H1 (cell line): Measurements from ENCODE around the gene PDE9A. TPM values are rescaled to one million over a fixed set of nuclear protein-coding genes. Genes with fewer than 3 reads are reported as not detected.

Experiments used
- CTCF ChIA-PET: fragments of 300-600 bp; sonication (Branson Sonifier 250); formaldehyde crosslinking; loops from one replicate; lab custom pipeline; 2021; ENCODE audit not compliant: partially characterized antibody; lab: Charles Lee
- POLR2A ChIA-PET: fragments of 300-600 bp; sonication (Branson Sonifier 250); formaldehyde crosslinking; loops from one replicate; lab custom pipeline; 2021; ENCODE audit warnings: inconsistent platforms; ENCODE audit not compliant: partially characterized antibody; lab: Charles Lee
- DNase-seq, 2 experiments: peaks; one replicate each; pipeline versions ENCODE4 v3.0.0 to v3.0.0-alpha.2; 2010 to 2022; ENCODE audit warnings: low spot score in 2 of 2, low read depth in 1 of 2, mixed read lengths in 1 of 2
- FAIRE-seq: peaks from 2 replicates; lab custom pipeline; 2011; peaks lifted over from hg19 to GRCh38; lab: Jason Lieb, UNC
- H2AFZ ChIP-seq: 2 replicates; pipeline ENCODE4 v1.8.1; 2012; ENCODE audit warnings: low read length, inconsistent platforms
- H2AK5ac ChIP-seq: 2 replicates; pipeline ENCODE4 v1.6.1; 2013; ENCODE audit warnings: low read depth, low read length
- H2BK120ac ChIP-seq: replicated peaks from 2 replicates; pipeline ENCODE3; 2013; ENCODE audit warnings: low read depth, low read length, inconsistent platforms
- H2BK12ac ChIP-seq: 2 replicates; pipeline ENCODE4 v1.6.1; 2013; ENCODE audit warnings: low read depth, low read length
- H2BK15ac ChIP-seq: 2 replicates; pipeline ENCODE4 v1.6.1; 2013; ENCODE audit warnings: low read length
- H2BK20ac ChIP-seq: 2 replicates; pipeline ENCODE4 v1.6.1; 2013; ENCODE audit warnings: low read length
- H2BK5ac ChIP-seq: 2 replicates; pipeline ENCODE4 v1.6.1; 2013; ENCODE audit warnings: low read depth, low read length
- H3K14ac ChIP-seq: 2 replicates; pipeline ENCODE4 v1.6.1; 2013; ENCODE audit warnings: inconsistent platforms; ENCODE audit not compliant: insufficient read length
- H3K18ac ChIP-seq: 2 replicates; pipeline ENCODE4 v1.6.1; 2013; ENCODE audit warnings: low read length; ENCODE audit errors: extremely low read depth
- H3K23ac ChIP-seq: 2 replicates; pipeline ENCODE4 v1.6.1; 2013; ENCODE audit warnings: inconsistent platforms; ENCODE audit not compliant: insufficient read length
- H3K23me2 ChIP-seq: 2 replicates; pipeline ENCODE4 v1.6.1; 2013; ENCODE audit warnings: low read depth, low read length
- H3K27ac ChIP-seq: 2 replicates; pipeline ENCODE4 v1.6.1; 2011; ENCODE audit warnings: low read depth, low read length, inconsistent platforms
- H3K27me3 ChIP-seq, 4 experiments: replicated peaks in 1 of 4; 1 replicate in 1 of 4; 2 replicates in 3 of 4; pipeline versions ENCODE4 v1.6.1 to v1.8.1; 2011 to 2013; ENCODE audit warnings: low read length in 3 of 4, mild to moderate bottlenecking in 3 of 4, inconsistent platforms in 2 of 4, mixed read lengths in 2 of 4, moderate library complexity in 1 of 4; ENCODE audit not compliant: control insufficient read depth in 3 of 4, insufficient read depth in 3 of 4; ENCODE audit errors: extremely low read depth in 1 of 4
- H3K36me3 ChIP-seq, 4 experiments: 2 replicates each; pipeline versions ENCODE4 v1.6.1 to v1.8.1; 2011 to 2013; ENCODE audit warnings: mild to moderate bottlenecking in 4 of 4, low read length in 3 of 4, moderate library complexity in 2 of 4, control low read depth in 1 of 4, inconsistent platforms in 1 of 4; ENCODE audit not compliant: insufficient read depth in 4 of 4, control insufficient read depth in 2 of 4
- H3K4ac ChIP-seq: replicated peaks from 2 replicates; pipeline ENCODE3; 2013; ENCODE audit warnings: low read length, low read depth, mixed read lengths, inconsistent platforms; ENCODE audit not compliant: insufficient read length
- H3K4me1 ChIP-seq, 4 experiments: replicated peaks in 1 of 4; 1 replicate in 1 of 4; 2 replicates in 3 of 4; pipeline versions ENCODE4 v1.6.1 to v1.8.1; 2011 to 2013; ENCODE audit warnings: low read length in 3 of 4, inconsistent platforms in 2 of 4, mixed read lengths in 1 of 4; ENCODE audit not compliant: insufficient read depth in 4 of 4, control insufficient read depth in 3 of 4
- H3K4me2 ChIP-seq, 2 experiments: 2 replicates each; pipeline versions ENCODE4 v1.6.1 to v1.8.1; 2011 to 2013; ENCODE audit warnings: low read depth in 2 of 2, low read length in 2 of 2, control low read depth in 1 of 2, inconsistent platforms in 1 of 2, mild to moderate bottlenecking in 1 of 2; ENCODE audit not compliant: insufficient read depth in 1 of 2
- H3K4me3 ChIP-seq, 4 experiments: fragments of 200-600, 300-600 bp in 1 of 4; sonication (generic), shearing (Covaris generic), sonication (Bioruptor Twin) in 1 of 4; 2 replicates each; pipeline versions ENCODE4 v1.5.1 to v1.8.1; 2011 to 2016; ENCODE audit warnings: low read length in 4 of 4, low read depth in 3 of 4, control low read depth in 2 of 4, inconsistent platforms in 2 of 4, mild to moderate bottlenecking in 2 of 4, mixed read lengths in 1 of 4, moderate library complexity in 1 of 4; ENCODE audit not compliant: insufficient read depth in 2 of 4; ENCODE audit errors: extremely low read depth in 1 of 4
- H3K56ac ChIP-seq: replicated peaks from 2 replicates; pipeline ENCODE3; 2013; ENCODE audit warnings: low read depth, mild to moderate bottlenecking, mixed read lengths, low read length, inconsistent platforms; ENCODE audit not compliant: insufficient read length
- H3K79me1 ChIP-seq: 2 replicates; pipeline ENCODE4 v1.6.1; 2013; ENCODE audit warnings: low read depth, low read length, control low read depth
- H3K79me2 ChIP-seq, 2 experiments: 2 replicates each; pipeline versions ENCODE4 v1.6.1 to v1.8.1; 2012 to 2013; ENCODE audit warnings: low read length in 2 of 2, mild to moderate bottlenecking in 2 of 2, inconsistent platforms in 1 of 2; ENCODE audit not compliant: insufficient read depth in 2 of 2, control insufficient read depth in 1 of 2
- H3K9ac ChIP-seq, 4 experiments: replicated peaks in 1 of 4; 1 replicate in 1 of 4; 2 replicates in 3 of 4; pipeline versions ENCODE4 v1.6.1 to v1.8.1; 2011 to 2013; ENCODE audit warnings: low read depth in 3 of 4, low read length in 3 of 4, control low read depth in 2 of 4, mild to moderate bottlenecking in 2 of 4, moderate library complexity in 2 of 4, inconsistent platforms in 1 of 4; ENCODE audit errors: extremely low read depth in 1 of 4
- H3K9me3 ChIP-seq, 2 experiments: 2 replicates each; pipeline versions ENCODE4 v1.6.1 to v1.8.1; 2012 to 2013; ENCODE audit warnings: mild to moderate bottlenecking in 2 of 2, moderate library complexity in 2 of 2, control low read depth in 1 of 2, inconsistent platforms in 1 of 2, low read depth in 1 of 2, low read length in 1 of 2, mixed read lengths in 1 of 2; ENCODE audit not compliant: insufficient read depth in 2 of 2
- H4K20me1 ChIP-seq, 2 experiments: replicated peaks in 1 of 2; 2 replicates each; pipeline versions ENCODE3 to v1.8.1; 2011 to 2013; ENCODE audit warnings: inconsistent platforms in 2 of 2, low read length in 2 of 2, mild to moderate bottlenecking in 1 of 2; ENCODE audit not compliant: insufficient read depth in 2 of 2, control insufficient read depth in 1 of 2
- H4K5ac ChIP-seq: 2 replicates; pipeline ENCODE4 v1.6.1; 2013; ENCODE audit warnings: low read length, low read depth, mixed read lengths, inconsistent platforms; ENCODE audit not compliant: insufficient read length
- H4K8ac ChIP-seq: 2 replicates; pipeline ENCODE4 v1.8.0; 2013; ENCODE audit warnings: mild to moderate bottlenecking, moderate library complexity, low read length, inconsistent platforms; ENCODE audit not compliant: insufficient read depth; ENCODE audit errors: extremely low read depth
- H4K91ac ChIP-seq: replicated peaks from 2 replicates; pipeline ENCODE3; 2013; ENCODE audit warnings: low read length, mixed read lengths, inconsistent platforms; ENCODE audit not compliant: insufficient read length
- BACH1 ChIP-seq: IDR thresholded peaks from 2 replicates; pipeline ENCODE4 v1.6.1; 2012; ENCODE audit warnings: low read length, improper control_type of control experiment
- CEBPB ChIP-seq: IDR thresholded peaks from 2 replicates; pipeline ENCODE4 v1.6.1; 2012; ENCODE audit warnings: low read depth, low read length
- CHD1 ChIP-seq: IDR thresholded peaks from 2 replicates; pipeline ENCODE4 v1.6.1; 2012; ENCODE audit warnings: low read depth, low read length, improper control_type of control experiment
- CTBP2 ChIP-seq: IDR thresholded peaks from 2 replicates; pipeline ENCODE4 v1.7.0; 2011; ENCODE audit warnings: borderline replicate concordance, mild to moderate bottlenecking, moderate library complexity, mixed read lengths, low read length; ENCODE audit not compliant: insufficient read depth, insufficient read length
- HDAC2 ChIP-seq, 2 experiments: fragments of 300-600 bp in 1 of 2; sonication (generic) in 1 of 2; IDR thresholded peaks; 2 replicates each; pipeline ENCODE4 v1.6.1; 2011 to 2012; ENCODE audit warnings: low read depth in 2 of 2, low read length in 2 of 2, mild to moderate bottlenecking in 2 of 2, moderate library complexity in 2 of 2, borderline replicate concordance in 1 of 2, inconsistent platforms in 1 of 2
- RNF2 ChIP-seq: fragments of 200-900, 300-1000 bp; sonication (generic); IDR thresholded peaks from 2 replicates; pipeline ENCODE4 v1.7.1; 2016; ENCODE audit warnings: borderline replicate concordance, low read depth, mild to moderate bottlenecking, antibody characterized with exemption, low read length; ENCODE audit not compliant: poor library complexity, severe bottlenecking; ENCODE audit errors: missing control alignments
- SP1 ChIP-seq: IDR thresholded peaks from 2 replicates; pipeline ENCODE4 v1.6.1; 2011; ENCODE audit warnings: low read depth, low read length
- SP4 ChIP-seq: IDR thresholded peaks from 2 replicates; pipeline ENCODE4 v1.6.1; 2012; ENCODE audit warnings: low read length, inconsistent platforms
- SRF ChIP-seq: IDR thresholded peaks from 2 replicates; pipeline ENCODE4 v1.6.1; 2011; ENCODE audit warnings: mild to moderate bottlenecking, low read depth, low read length, moderate library complexity
- SUZ12 ChIP-seq: fragments of 200-600 bp; sonication (generic); IDR thresholded peaks from 2 replicates; pipeline ENCODE4 v1.6.1; 2012; ENCODE audit warnings: mild to moderate bottlenecking, inconsistent platforms, low read length, moderate library complexity, mixed read lengths
- TCF12 ChIP-seq: IDR thresholded peaks from 2 replicates; pipeline ENCODE4 v1.6.1; 2011; ENCODE audit warnings: low read depth, mild to moderate bottlenecking, low read length
- WGBS, 2 experiments: shearing (Covaris generic) in 1 of 2; methylation state at CpG; one replicate each; pipeline versions ENCODE4 v1.1.6 to v1.1.7; 2013 to 2015; ENCODE audit warnings: low lambda C conversion rate in 2 of 2, mixed read lengths in 2 of 2, inconsistent platforms in 1 of 2, low coverage in 1 of 2, missing lambda C conversion rate in 1 of 2; ENCODE audit not compliant: insufficient replicate concordance in 2 of 2, insufficient coverage in 1 of 2, insufficient read length in 1 of 2; ENCODE audit errors: extremely low coverage in 1 of 2, missing lambda C conversion rate in 1 of 2; 5-methylcytosine and 5-hydroxymethylcytosine counted together
- polyA plus RNA-seq, 7 experiments: library from polyadenylated mRNA; depleted of rRNA in 3 of 7; stranded (reverse) in 5 of 7; unstranded in 2 of 7; fragments of >200 nt in 5 of 7; fragments of 200-250 nt in 2 of 7; gene quantifications; 1 replicate in 5 of 7; 2 replicates in 1 of 7; 4 replicates in 1 of 7; pipeline versions ENCODE4 v1.2.1 to v1.2.3, GENCODE V29; 2011 to 2013; ENCODE audit warnings: missing spikeins in 2 of 7, mixed read lengths in 2 of 7
- total RNA-seq: library from RNA; stranded (reverse); fragmentation: NEBNext Ultra II Directional; extraction: Animal tissue kit (Norgen Biotek cat#: 25700); gene quantifications from 2 replicates; pipeline ENCODE4 v1.2.1, GENCODE V29; 2021

PDE9A gene
- total and polyA plus RNA-seq, 2 of the 8 experiments (the other 6 are each of a cell fraction or from before 2014, with no cell fraction given): 39.2 to 45.9 TPM

GRCh38 chr21:42637267-42638041, 16.0 kb upstream of the PDE9A start:
- Histone ChIP-seq H3K23ac (no peak overlapping the region), H2BK15ac (peak overlapping the region; percentile 84), H3K9ac (no peak overlapping the region), H3K79me2 (no peaks in the 10 kb centered on the region), H3K4me2 (no peak overlapping the region; a peak in 1 of 4 replicates), H4K8ac (peak overlapping the region; percentile 23; the same call in 1 of the 2 replicates), H2AFZ (no peak overlapping the region), H3K14ac (no peak overlapping the region), H3K27me3 (peaks cover 0 to 7% (median 3%) of the 10 kb centered on the region in 4 experiments; a peak in 3 of 7 replicates), H4K20me1 (peaks cover 0 to 3% of the 10 kb centered on the region in 2 experiments), H3K4ac (peak overlapping the region; percentile 69), H4K91ac (peak overlapping the region; percentile 73), H3K79me1 (no peaks in the 10 kb centered on the region), H2AK5ac (peak overlapping the region; percentile 96), H2BK20ac (peak overlapping the region; percentile 96; the same call in 1 of the 2 replicates), H3K23me2 (peaks cover 13% of the 10 kb centered on the region; the same call in 1 of the 2 replicates), H3K9me3 (no peaks in the 10 kb centered on the region), H2BK5ac (peak overlapping the region; percentile 80; the same call in 1 of the 2 replicates), H3K4me1 (peaks cover 2 to 25% (median 11%) of the 10 kb centered on the region in 4 experiments; a peak in 6 of 7 replicates), H3K27ac (no peak overlapping the region), H2BK120ac (no peak overlapping the region), H2BK12ac (peak overlapping the region; percentile 90; the same call in 1 of the 2 replicates), H4K5ac (no peak overlapping the region), H3K56ac (no peak overlapping the region), H3K18ac (no peak overlapping the region; the same call in 1 of the 2 replicates), H3K4me3 (no peak overlapping the region), H3K36me3 (no peaks in the 10 kb centered on the region)
- 89% methylated on average over 36 of the region's 36 CpGs; no CpG with 5 or more reads in 1 of the 2 experiments for WGBS, 2 experiments
- DNase-seq: no peak
- ChIA-PET CTCF (interaction anchor here (1.0 to 10.7 kb wide), 5 partner anchors 13 to 43 kb away, joined by 3 to 112 read pairs (median 4); partner anchors contain the start of gene PDE9A), POLR2A (interaction anchor here (1.2 to 2.0 kb wide), 4 partner anchors 11 to 17 kb away, joined by 3 to 5 read pairs (median 5); no protein-coding TSS in a partner anchor)
- no peak for FAIRE-seq
- TF ChIP-seq CEBPB: no peak
- TF ChIP-seq HDAC2 (IDR thresholded peaks at IDR 0.05; ENCODE audit: borderline replicate concordance in 1 of 2, low read depth in 2 of 2, low read length in 2 of 2): no peak
- no peak for TF ChIP-seq SRF
- TF ChIP-seq RNF2: no peak
- TF ChIP-seq SP1: no peak
- TF ChIP-seq TCF12: no peak
- TF ChIP-seq SP4: no peak
- no peak for TF ChIP-seq CHD1
- no peak for TF ChIP-seq BACH1
- no peak for TF ChIP-seq CTBP2
- TF ChIP-seq SUZ12: no peak
